HG03521 (cell line): ENCODE measurements around the gene SVBP.
"Not testable (repeated sequence)": the region's sequence is repeated elsewhere in the genome, so short reads cannot be mapped to it uniquely, and the experiment has no call there.

ENCODE experiments used
- ATAC-seq: cut with Tn5 transposase; IDR thresholded peaks from one replicate; pipeline ENCODE4 v1.9.1; 2021; ENCODE audit warnings: mild to moderate bottlenecking, moderate library complexity; ENCODE audit not compliant: unreplicated experiment

The SVBP gene, protein sequence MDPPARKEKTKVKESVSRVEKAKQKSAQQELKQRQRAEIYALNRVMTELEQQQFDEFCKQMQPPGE

GRCh38 chr1:42816585-42817439, at the start of gene SVBP, which contains the start of gene ERMAP:
TSS of gene SVBP (minus strand) at chr1:42817397. CDS start at chr1:42816544, 853 bp downstream.
TSS of gene ERMAP (plus strand) at chr1:42817122. CDS start at chr1:42830449, 13,327 bp downstream.
- peak; percentile 89 for ATAC-seq

DNA sequence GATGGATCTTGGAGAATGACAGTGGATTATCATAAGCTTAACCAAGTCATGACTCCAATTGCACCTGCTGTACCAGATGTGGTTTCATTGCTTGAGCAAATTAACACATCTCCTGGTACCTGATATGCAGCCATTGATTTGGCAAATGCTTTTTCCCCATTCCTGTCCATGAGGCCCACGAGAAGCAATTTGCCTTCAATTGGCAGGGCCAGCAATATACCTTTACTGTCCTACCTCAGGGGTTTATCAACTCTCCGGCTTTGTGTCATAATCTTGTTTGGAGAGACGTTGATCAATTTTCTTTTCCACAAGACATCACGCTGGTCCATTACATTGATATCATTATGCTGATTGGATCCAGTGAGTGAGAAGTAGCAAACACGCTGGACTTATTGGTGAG, 49.4 kb upstream of the SVBP start:
- no peak for ATAC-seq

GRCh38 chr1:42861014-42861399, 43.8 kb upstream of the SVBP start:
- no peak for ATAC-seq

DNA sequence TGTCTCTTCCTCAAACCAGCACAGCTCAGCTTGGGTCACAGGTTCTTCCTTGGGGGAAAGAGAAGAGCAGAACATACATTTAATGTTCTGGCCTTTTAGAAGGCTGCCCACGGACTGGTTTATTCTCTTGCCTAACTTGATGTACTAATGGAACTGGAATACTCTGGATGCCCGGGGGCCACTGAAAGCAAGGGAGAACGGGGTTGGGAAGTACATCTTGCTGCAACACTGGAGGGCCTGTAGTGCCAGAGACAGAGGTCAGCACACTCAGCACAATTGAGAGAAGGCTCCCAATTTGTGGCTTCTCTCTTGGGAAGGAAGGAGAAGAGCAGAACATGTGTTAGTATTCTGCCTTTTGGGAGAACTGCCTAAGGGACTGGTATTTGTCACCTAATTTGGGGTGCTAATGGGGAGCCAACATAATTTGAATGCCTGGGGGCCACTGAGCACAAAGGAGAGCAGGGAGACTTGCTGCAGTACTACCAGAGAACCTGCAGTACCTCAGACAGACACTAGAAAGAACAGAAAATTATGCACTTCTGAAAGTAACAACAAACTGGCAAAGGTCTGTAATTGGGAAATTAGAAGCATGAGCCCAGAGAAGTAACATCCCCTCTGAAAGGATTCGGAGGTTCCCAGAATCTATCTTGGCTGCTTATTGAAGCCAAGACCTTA, 43.3 kb upstream of the SVBP start:
- no peak for ATAC-seq

DNA sequence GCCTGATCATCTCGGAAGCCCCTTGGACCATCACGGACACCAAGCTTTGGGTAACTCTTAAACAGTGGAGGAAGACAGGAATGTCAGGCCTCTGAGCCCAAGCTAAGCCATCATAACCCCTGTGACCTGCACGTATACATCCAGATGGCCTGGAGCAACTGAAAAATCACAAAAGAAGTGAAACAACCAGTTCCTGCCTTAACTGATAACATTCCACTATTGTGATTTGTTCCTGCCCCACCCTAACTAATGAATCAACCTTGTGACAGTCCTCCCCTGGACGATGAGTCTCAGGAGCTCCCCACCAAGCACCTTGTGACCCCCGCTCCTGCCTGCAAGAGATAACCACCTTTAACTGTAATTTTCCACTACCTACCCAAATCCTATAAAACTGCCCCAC, 42.2 kb upstream of the SVBP start:
- ATAC-seq = not testable (repeated sequence)

DNA sequence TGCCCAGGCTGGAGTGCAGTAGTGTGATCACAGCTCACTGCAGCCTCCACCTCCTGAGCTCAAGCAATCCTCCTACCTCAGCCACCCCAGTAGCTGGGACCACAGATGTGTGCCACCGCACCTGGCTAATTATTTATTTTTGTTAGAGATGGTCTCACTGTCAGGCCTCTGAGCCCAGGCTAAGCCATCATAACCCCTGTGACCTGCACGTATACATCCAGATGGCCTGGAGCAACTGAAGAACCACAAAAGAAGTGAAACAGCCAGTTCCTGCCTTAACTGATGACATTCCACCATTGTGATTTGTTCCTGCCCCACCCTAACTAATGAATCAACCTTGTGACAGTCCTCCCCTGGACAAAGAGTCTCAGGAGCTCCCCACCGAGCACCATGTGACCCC, 39.4 kb upstream of the SVBP start:
- ATAC-seq = not testable (repeated sequence)

DNA sequence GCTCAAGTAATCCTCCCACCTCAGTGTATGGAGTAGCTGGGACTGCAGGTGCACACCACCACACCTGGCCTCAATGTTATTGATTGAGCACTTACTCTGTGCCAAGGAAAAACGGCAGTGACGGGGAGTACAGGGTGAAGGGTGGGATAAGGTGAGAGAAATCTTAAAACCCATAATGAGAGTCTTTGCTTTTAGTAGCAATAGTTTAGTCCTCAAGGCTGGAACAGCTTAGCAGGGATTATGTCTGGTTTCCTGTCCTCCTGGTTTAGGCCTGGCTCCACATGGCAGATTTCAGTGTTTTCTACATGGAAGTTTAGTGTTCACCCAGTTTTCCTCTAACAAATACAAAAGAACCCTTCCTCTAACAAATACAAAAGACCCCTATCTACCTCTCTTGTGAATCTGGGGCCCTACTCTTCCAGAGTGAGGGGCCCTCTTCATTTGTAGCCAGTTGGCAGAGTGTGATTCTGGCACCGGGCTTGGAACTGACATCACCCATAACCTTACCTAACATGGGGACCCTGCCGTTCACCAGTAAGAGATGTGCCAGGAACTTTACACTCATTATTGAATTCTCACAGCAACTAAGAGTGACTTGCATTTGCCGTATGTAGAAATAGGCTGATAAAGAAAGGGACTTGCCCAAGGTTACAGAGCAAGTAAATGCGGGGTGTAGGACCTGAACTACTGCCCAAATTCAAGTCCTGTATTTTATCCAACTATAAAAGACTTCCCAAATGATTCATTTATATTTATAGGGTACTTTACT, 36.1 kb upstream of the SVBP start:
- ATAC-seq = no peak

GRCh38 chr1:42852608-42852980, 35.4 kb upstream of the SVBP start:
- ATAC-seq = no peak

GRCh38 chr1:42851960-42852607, 34.9 kb upstream of the SVBP start:
- ATAC-seq = no peak

DNA sequence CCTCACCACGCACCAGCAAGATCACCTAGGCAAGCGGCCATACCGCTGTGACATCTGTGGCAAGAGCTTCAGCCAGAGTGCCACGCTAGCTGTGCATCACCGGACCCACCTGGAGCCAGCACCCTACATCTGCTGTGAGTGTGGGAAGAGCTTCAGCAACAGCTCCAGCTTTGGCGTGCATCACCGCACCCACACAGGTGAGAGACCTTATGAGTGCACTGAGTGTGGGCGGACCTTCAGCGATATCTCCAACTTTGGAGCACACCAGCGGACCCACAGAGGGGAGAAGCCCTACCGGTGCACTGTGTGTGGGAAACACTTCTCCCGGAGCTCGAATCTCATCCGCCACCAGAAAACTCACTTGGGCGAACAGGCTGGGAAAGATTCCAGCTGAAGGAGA, 34.2 kb upstream of the SVBP start:
- no peak for ATAC-seq

DNA sequence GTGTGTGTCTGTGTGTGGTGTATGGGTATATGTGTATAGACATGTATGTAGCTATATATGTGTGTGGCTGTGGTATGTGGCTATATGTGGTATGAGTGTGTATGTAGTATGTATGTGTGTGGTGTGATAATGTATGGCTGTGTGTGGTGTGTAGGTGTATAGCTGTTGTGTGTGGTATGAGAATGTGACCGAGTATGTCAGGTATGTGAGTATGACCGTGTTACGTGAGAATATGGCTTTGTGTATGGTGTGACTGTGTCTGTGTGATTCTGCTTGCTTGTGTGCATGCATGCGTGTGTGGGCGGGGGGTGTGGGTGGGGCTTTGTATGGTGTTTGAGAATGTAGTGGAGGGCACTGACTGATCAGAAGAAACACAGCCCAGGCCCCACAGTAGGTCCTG, 32.7 kb upstream of the SVBP start:
- ATAC-seq = no peak

- no peak for ATAC-seq
These were observed 31.8 kb upstream of the SVBP start for GRCh38 chr1:42848823-42849537.

DNA sequence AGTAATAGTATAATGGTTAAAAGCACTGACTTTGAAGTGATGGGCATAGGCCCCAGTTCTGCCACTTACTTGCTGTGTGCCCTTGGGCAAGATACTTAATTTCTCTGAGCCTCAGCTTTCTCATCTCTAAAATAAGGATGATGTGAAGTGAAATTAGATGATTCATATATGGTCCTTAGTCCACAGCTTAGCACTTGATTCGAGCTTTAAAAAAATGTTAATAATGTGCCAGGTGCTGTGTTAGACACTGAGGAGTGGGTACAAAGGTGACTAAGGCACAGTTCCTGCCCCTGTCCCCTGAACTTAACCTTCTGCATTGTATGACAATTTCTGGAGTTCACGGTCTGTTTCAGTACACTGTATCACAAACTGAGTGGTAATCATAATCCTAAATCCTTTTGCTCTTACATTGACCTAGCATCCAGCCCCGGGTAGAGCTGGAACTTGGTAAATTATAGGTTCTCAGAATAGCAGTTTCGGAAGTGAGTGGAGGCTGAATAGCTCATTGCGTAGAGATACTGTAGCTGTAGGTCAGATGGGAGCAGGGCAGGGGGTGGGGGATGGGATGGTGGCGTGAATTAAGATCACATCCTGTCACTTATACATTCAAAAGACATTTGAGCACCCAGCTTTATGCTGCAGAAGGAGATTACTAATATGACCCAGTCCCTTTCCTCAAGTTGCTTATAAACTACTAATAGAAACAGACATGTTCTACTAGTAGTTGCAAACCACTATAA, 30.7 kb upstream of the SVBP start:
- no peak for ATAC-seq

DNA sequence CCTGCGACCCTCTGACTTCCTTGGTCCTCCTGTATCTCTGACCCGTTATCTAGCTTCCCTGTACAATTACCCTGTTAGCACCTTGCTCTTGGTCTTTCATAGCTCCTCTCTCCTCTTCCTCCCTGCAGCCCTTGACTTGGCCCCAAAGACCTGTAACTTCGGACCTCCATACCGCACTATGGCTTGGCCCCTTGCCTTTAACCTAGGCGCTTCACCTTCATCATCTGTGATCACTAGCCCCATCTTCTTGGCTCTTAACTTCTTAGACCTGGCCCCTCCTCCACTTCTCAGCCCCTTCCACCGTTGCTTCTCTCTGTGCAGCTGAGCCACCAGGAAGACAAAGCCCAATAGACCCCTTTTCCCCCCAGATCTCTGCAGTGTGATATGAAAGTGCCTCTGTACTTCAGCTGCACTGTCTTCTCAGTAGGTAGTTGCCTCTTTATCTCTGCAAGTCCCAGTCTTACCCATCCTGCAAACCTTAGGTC, 30.0 kb upstream of the SVBP start:
- no peak for ATAC-seq

- ATAC-seq = peak; percentile 90
These were observed 29.3 kb upstream of the SVBP start, which contains the start of gene ZNF691 for GRCh38 chr1:42846257-42847110. TSS of gene ZNF691 (plus strand) at chr1:42846613. CDS start at chr1:42849659, 3,046 bp downstream.

DNA sequence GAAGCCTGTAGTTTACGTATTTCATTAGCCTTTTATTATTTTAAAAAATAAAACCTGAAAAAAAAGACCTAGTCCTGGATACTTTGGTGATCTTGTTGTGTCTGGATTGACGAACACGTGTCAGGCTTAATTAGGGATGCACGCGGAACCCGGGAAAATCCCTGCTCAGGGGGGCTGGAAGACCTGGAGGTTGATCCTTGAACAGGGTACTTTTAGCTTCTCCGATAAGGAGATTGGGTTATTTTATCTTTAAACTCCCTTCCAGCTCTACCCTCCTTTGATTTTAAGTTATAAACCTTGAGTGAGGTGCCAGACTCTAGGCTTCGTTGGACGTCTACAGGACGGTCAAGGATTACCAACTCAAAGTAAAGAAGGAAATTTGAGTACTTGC, 28.7 kb upstream of the SVBP start:
- ATAC-seq = peak; percentile 3

DNA sequence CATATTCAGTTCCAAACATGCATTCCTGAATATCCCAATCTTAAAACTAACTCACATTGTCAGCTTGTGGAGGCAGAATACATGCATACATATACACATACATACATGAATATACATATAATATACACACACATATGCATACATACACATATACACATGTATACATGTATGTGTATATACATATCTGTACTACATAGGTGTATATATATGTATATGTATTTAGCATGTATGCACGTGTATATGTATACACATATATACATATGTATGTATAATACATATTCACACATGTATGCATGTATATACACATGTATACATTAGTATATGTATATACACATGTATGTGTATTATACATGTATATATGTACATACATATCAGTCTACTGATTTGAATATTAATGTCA, 28.0 kb upstream of the SVBP start:
- no peak for ATAC-seq

DNA sequence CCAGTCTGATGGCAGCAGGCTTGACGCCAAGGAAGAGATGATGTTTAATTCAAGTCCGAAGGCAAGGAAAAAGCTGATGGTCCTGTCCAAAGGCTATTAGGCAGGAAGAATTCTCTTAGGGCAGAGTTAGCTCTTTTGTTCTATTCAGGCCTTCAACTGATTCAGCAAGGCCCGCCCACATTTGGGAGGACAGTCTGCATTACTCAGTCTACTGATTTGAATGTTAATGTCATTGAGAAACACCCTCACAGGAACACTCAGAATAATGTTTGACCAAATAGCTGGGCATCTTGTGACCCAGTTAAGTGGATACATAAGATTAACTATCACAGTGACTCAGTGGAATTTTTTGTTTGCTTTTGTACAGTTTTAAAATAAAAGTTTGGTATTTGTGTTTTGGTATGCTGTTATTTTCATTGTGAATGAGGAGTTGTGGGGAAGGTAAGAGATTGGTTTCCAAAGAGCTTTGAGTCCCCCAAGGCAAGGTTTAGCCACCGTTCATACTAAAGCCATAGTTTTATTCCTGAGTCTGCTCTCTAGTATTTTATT, 27.5 kb upstream of the SVBP start:
- no peak for ATAC-seq
